ENCODE data around the gene SMCO3. TPM values are rescaled to one million over a fixed set of nuclear protein-coding genes. Genes with fewer than 3 reads are reported as not detected.

Gene SMCO3
- total RNA-seq, 1 experiment from 2014 or later = not detected

DNA sequence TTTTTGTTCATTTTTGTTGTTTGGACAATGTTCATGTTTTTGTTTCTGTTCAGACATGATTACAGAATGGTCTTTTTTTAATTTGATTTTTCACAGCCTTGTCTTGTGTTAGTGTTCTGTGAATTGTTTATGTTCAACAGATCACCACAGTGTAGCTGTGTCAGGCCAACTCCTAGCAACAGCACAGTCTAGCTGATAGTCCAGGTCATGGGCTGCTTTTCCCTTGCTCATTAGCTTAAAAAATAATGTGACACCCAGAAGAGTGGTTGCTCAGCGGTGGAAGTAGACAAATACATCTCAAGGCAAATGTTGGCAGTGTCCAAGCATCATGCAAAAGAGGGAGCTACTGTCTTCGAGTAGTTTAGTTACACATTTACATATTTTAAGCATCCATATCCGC lies 33.1 kb downstream of the SMCO3 start:
- peaks cover 18% of the 10 kb centered on the region for H3K4me1 Mint-ChIP-seq
- no peaks in the 10 kb centered on the region; the same call in 1 of the 2 replicates for H3K27me3 Mint-ChIP-seq (ENCODE audit: low read depth)
- no peak overlapping the region for H3K27ac Mint-ChIP-seq
- ATAC-seq (no peak), DNase-seq (ENCODE audit: low spot score) (no peak)
- H3K9me3 Mint-ChIP-seq = no peaks in the 10 kb centered on the region
- peaks cover 7% of the 10 kb centered on the region; the same call in 1 of the 2 replicates for H3K36me3 Mint-ChIP-seq
- ChIA-PET POLR2A (interaction anchor here (0.6 to 1.3 kb wide), 2 partner anchors 23 to 33 kb away, joined by 5 to 6 read pairs; partner anchors contain the start of genes C12orf60 and WBP11), CTCF (no interaction called here)
- TF ChIP-seq JAZF1 (CRISPR knock-in tag; IDR thresholded peaks at IDR 0.05) (no peak), ELF4 (CRISPR knock-in tag; IDR thresholded peaks at IDR 0.05; ENCODE audit: low read depth) (no peak), ZNF416 (CRISPR knock-in tag; IDR thresholded peaks at IDR 0.05) (no peak), EMX1 (CRISPR knock-in tag; IDR thresholded peaks at IDR 0.05) (no peak), FOXK1 (CRISPR knock-in tag; IDR thresholded peaks at IDR 0.05) (no peak), SOX15 (CRISPR knock-in tag; IDR thresholded peaks at IDR 0.05) (no peak), ZNF232 (CRISPR knock-in tag; IDR thresholded peaks at IDR 0.05) (no peak), NFYB (CRISPR knock-in tag; conservative IDR thresholded peaks at IDR 0.05; ENCODE audit: low read depth) (no peak), CBFB (CRISPR knock-in tag; IDR thresholded peaks at IDR 0.05; ENCODE audit: low read depth) (no peak), TP53 (CRISPR knock-in tag; IDR thresholded peaks at IDR 0.05) (no peak)
- TF ChIP-seq, protein P1, sequence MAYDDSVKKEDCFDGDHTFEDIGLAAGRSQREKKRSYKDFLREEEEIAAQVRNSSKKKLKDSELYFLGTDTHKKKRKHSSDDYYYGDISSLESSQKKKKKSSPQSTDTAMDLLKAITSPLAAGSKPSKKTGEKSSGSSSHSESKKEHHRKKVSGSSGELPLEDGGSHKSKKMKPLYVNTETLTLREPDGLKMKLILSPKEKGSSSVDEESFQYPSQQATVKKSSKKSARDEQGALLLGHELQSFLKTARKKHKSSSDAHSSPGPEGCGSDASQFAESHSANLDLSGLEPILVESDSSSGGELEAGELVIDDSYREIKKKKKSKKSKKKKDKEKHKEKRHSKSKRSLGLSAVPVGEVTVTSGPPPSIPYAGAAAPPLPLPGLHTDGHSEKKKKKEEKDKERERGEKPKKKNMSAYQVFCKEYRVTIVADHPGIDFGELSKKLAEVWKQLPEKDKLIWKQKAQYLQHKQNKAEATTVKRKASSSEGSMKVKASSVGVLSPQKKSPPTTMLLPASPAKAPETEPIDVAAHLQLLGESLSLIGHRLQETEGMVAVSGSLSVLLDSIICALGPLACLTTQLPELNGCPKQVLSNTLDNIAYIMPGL (CRISPR knock-in tag; IDR thresholded peaks at IDR 0.05) = no peak
- TF ChIP-seq, protein P2, sequence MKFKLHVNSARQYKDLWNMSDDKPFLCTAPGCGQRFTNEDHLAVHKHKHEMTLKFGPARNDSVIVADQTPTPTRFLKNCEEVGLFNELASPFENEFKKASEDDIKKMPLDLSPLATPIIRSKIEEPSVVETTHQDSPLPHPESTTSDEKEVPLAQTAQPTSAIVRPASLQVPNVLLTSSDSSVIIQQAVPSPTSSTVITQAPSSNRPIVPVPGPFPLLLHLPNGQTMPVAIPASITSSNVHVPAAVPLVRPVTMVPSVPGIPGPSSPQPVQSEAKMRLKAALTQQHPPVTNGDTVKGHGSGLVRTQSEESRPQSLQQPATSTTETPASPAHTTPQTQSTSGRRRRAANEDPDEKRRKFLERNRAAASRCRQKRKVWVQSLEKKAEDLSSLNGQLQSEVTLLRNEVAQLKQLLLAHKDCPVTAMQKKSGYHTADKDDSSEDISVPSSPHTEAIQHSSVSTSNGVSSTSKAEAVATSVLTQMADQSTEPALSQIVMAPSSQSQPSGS (CRISPR knock-in tag; IDR thresholded peaks at IDR 0.05; ENCODE audit: borderline replicate concordance, low read depth) = no peak
- TF ChIP-seq, protein P3, sequence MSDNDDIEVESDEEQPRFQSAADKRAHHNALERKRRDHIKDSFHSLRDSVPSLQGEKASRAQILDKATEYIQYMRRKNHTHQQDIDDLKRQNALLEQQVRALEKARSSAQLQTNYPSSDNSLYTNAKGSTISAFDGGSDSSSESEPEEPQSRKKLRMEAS (CRISPR knock-in tag; IDR thresholded peaks at IDR 0.05) = no peak
- TF ChIP-seq, protein P4, sequence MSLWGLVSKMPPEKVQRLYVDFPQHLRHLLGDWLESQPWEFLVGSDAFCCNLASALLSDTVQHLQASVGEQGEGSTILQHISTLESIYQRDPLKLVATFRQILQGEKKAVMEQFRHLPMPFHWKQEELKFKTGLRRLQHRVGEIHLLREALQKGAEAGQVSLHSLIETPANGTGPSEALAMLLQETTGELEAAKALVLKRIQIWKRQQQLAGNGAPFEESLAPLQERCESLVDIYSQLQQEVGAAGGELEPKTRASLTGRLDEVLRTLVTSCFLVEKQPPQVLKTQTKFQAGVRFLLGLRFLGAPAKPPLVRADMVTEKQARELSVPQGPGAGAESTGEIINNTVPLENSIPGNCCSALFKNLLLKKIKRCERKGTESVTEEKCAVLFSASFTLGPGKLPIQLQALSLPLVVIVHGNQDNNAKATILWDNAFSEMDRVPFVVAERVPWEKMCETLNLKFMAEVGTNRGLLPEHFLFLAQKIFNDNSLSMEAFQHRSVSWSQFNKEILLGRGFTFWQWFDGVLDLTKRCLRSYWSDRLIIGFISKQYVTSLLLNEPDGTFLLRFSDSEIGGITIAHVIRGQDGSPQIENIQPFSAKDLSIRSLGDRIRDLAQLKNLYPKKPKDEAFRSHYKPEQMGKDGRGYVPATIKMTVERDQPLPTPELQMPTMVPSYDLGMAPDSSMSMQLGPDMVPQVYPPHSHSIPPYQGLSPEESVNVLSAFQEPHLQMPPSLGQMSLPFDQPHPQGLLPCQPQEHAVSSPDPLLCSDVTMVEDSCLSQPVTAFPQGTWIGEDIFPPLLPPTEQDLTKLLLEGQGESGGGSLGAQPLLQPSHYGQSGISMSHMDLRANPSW (CRISPR knock-in tag; conservative IDR thresholded peaks at IDR 0.05; ENCODE audit: low read depth) = no peak
- TF ChIP-seq, protein P5, sequence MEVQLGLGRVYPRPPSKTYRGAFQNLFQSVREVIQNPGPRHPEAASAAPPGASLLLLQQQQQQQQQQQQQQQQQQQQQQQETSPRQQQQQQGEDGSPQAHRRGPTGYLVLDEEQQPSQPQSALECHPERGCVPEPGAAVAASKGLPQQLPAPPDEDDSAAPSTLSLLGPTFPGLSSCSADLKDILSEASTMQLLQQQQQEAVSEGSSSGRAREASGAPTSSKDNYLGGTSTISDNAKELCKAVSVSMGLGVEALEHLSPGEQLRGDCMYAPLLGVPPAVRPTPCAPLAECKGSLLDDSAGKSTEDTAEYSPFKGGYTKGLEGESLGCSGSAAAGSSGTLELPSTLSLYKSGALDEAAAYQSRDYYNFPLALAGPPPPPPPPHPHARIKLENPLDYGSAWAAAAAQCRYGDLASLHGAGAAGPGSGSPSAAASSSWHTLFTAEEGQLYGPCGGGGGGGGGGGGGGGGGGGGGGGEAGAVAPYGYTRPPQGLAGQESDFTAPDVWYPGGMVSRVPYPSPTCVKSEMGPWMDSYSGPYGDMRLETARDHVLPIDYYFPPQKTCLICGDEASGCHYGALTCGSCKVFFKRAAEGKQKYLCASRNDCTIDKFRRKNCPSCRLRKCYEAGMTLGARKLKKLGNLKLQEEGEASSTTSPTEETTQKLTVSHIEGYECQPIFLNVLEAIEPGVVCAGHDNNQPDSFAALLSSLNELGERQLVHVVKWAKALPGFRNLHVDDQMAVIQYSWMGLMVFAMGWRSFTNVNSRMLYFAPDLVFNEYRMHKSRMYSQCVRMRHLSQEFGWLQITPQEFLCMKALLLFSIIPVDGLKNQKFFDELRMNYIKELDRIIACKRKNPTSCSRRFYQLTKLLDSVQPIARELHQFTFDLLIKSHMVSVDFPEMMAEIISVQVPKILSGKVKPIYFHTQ (CRISPR knock-in tag; IDR thresholded peaks at IDR 0.05) = no peak
- H3K4me3 Mint-ChIP-seq = no peak overlapping the region

DNA sequence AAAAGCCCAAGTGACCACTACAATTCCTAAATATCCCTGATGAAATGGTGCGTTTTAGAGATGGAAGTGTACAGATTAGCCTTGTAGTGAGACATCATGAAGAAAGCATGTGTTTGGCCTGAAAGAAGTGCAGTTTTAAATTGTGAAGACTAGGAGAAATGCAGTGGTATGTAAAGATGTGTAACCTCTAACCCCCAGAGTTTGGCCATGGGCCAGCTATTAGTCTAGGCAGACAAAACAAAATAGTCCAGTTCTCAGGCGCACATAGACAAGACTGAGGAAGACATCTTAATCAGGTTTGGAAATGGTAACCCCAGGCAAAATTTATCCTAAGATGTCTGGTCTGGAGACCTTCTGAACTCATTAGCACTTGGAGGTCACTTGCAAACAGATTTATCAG lies 34.1 kb downstream of the SMCO3 start:
- ChIA-PET CTCF (no interaction called here), POLR2A (no interaction called here)
- Mint-ChIP-seq H3K9me3 (no peaks in the 10 kb centered on the region), H3K4me3 (no peak overlapping the region), H3K27ac (no peak overlapping the region), H3K27me3 (ENCODE audit: low read depth) (no peaks in the 10 kb centered on the region; the same call in 1 of the 2 replicates), H3K36me3 (0 out of 2 replicates have a peak, but pooled peaks cover under 1% of the 10 kb centered on the region), H3K4me1 (peaks cover 23% of the 10 kb centered on the region)
- DNase-seq (ENCODE audit: low spot score) (no peak), ATAC-seq (no peak)
- TF ChIP-seq JUN (CRISPR knock-in tag; IDR thresholded peaks at IDR 0.05) (no peak), PRRX2 (CRISPR knock-in tag; IDR thresholded peaks at IDR 0.05) (no peak), ETV6 (CRISPR knock-in tag; IDR thresholded peaks at IDR 0.05) (no peak)
- TF ChIP-seq, protein P1 (CRISPR knock-in tag; IDR thresholded peaks at IDR 0.05) = no peak
- TF ChIP-seq, protein P6, sequence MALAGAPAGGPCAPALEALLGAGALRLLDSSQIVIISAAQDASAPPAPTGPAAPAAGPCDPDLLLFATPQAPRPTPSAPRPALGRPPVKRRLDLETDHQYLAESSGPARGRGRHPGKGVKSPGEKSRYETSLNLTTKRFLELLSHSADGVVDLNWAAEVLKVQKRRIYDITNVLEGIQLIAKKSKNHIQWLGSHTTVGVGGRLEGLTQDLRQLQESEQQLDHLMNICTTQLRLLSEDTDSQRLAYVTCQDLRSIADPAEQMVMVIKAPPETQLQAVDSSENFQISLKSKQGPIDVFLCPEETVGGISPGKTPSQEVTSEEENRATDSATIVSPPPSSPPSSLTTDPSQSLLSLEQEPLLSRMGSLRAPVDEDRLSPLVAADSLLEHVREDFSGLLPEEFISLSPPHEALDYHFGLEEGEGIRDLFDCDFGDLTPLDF (CRISPR knock-in tag; IDR thresholded peaks at IDR 0.05) = no peak
- TF ChIP-seq, protein P7, sequence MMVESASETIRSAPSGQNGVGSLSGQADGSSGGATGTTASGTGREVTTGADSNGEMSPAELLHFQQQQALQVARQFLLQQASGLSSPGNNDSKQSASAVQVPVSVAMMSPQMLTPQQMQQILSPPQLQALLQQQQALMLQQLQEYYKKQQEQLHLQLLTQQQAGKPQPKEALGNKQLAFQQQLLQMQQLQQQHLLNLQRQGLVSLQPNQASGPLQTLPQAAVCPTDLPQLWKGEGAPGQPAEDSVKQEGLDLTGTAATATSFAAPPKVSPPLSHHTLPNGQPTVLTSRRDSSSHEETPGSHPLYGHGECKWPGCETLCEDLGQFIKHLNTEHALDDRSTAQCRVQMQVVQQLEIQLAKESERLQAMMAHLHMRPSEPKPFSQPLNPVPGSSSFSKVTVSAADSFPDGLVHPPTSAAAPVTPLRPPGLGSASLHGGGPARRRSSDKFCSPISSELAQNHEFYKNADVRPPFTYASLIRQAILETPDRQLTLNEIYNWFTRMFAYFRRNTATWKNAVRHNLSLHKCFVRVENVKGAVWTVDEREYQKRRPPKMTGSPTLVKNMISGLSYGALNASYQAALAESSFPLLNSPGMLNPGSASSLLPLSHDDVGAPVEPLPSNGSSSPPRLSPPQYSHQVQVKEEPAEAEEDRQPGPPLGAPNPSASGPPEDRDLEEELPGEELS (CRISPR knock-in tag; IDR thresholded peaks at IDR 0.05) = no peak

All from WTC11 (cell line).